ENCODE measurements around the gene RAB19. TPM values are rescaled to one million over a fixed set of nuclear protein-coding genes. Genes with fewer than 3 reads are reported as not detected.

Gene RAB19
- total RNA-seq, 1 donor from 2014 or later = 3.1 TPM

GRCh38 chr7:140426130-140426529 is 22.3 kb downstream of the RAB19 start:
- no peak overlapping the region for H2AFZ ChIP-seq (replicated peaks)
- H4K20me1 ChIP-seq (ENCODE audit: low read depth) = no peaks in the 10 kb centered on the region
- Mint-ChIP-seq H3K4me3 (no peak overlapping the region), H3K9me3 (peaks cover 2% of the 10 kb centered on the region), H3K27me3 (ENCODE audit: insufficient read depth, low read depth) (peaks cover 8% of the 10 kb centered on the region), H3K4me1 (no peaks in the 10 kb centered on the region), H3K27ac (no peak overlapping the region), H3K36me3 (no peaks in the 10 kb centered on the region)
- H3F3A ChIP-seq (ENCODE audit: low read depth) = no peaks in the 10 kb centered on the region
- H3K9ac ChIP-seq = no peak overlapping the region
- no peak overlapping the region for H3K27ac ChIP-seq
- H3K4me2 ChIP-seq = no peak overlapping the region
- H3K9me3 ChIP-seq (ENCODE audit: low read depth) = no peaks in the 10 kb centered on the region
- DNase-seq (ENCODE audit: low spot score) = no peak
- H3K4me3 ChIP-seq = no peak overlapping the region
- no peaks in the 10 kb centered on the region for H3K4me1 ChIP-seq
- no peaks in the 10 kb centered on the region for H3K27me3 ChIP-seq
- no peaks in the 10 kb centered on the region for H3K36me3 ChIP-seq
- no peaks in the 10 kb centered on the region for H3K79me2 ChIP-seq (ENCODE audit: low read depth)
- no peak for TF ChIP-seq EZH2 (IDR thresholded peaks at IDR 0.05)
- no peak for TF ChIP-seq CTCF (IDR thresholded peaks at IDR 0.05)
- no peak for TF ChIP-seq EZH2phosphoT487 (IDR thresholded peaks at IDR 0.05)

GRCh38 chr7:140433396-140433795 is 29.5 kb downstream of the RAB19 start:
- Mint-ChIP-seq H3K36me3 (no peaks in the 10 kb centered on the region), H3K4me3 (no peak overlapping the region), H3K27me3 (ENCODE audit: insufficient read depth, low read depth) (peaks cover 2% of the 10 kb centered on the region), H3K27ac (no peak overlapping the region), H3K4me1 (no peaks in the 10 kb centered on the region), H3K9me3 (peaks cover 2% of the 10 kb centered on the region)
- Histone ChIP-seq H3K9ac (no peak overlapping the region), H3K36me3 (no peaks in the 10 kb centered on the region), H4K20me1 (ENCODE audit: low read depth) (no peaks in the 10 kb centered on the region), H3K9me3 (ENCODE audit: low read depth) (no peaks in the 10 kb centered on the region), H3K27ac (no peak overlapping the region), H3K4me2 (no peak overlapping the region), H3K79me2 (ENCODE audit: low read depth) (no peaks in the 10 kb centered on the region), H3F3A (ENCODE audit: low read depth) (no peaks in the 10 kb centered on the region), H3K27me3 (no peaks in the 10 kb centered on the region), H3K4me3 (no peak overlapping the region), H2AFZ (replicated peaks) (no peak overlapping the region), H3K4me1 (no peaks in the 10 kb centered on the region)
- TF ChIP-seq CTCF (IDR thresholded peaks at IDR 0.05) (no peak), EZH2phosphoT487 (IDR thresholded peaks at IDR 0.05) (no peak), EZH2 (IDR thresholded peaks at IDR 0.05) (no peak)
- no peak for DNase-seq (ENCODE audit: low spot score)

GRCh38 chr7:140435252-140435895 is 31.5 kb downstream of the RAB19 start:
- TF ChIP-seq CTCF (IDR thresholded peaks at IDR 0.05) (no peak), EZH2 (IDR thresholded peaks at IDR 0.05) (no peak), EZH2phosphoT487 (IDR thresholded peaks at IDR 0.05) (no peak)
- H3K36me3 Mint-ChIP-seq = no peaks in the 10 kb centered on the region
- Histone ChIP-seq H3K9ac (no peak overlapping the region), H3K79me2 (ENCODE audit: low read depth) (no peaks in the 10 kb centered on the region), H3K9me3 (ENCODE audit: low read depth) (no peaks in the 10 kb centered on the region), H3K36me3 (no peaks in the 10 kb centered on the region), H3K4me2 (no peak overlapping the region), H3F3A (ENCODE audit: low read depth) (no peaks in the 10 kb centered on the region), H4K20me1 (ENCODE audit: low read depth) (no peaks in the 10 kb centered on the region), H3K27me3 (no peaks in the 10 kb centered on the region), H3K4me3 (no peak overlapping the region), H3K4me1 (no peaks in the 10 kb centered on the region), H2AFZ (replicated peaks) (no peak overlapping the region), H3K27ac (no peak overlapping the region)
- no peak overlapping the region for H3K4me3 Mint-ChIP-seq
- H3K27me3 Mint-ChIP-seq (ENCODE audit: insufficient read depth, low read depth) = peaks cover 2% of the 10 kb centered on the region
- H3K27ac Mint-ChIP-seq = no peak overlapping the region
- peaks cover 2% of the 10 kb centered on the region for H3K9me3 Mint-ChIP-seq
- H3K4me1 Mint-ChIP-seq = no peaks in the 10 kb centered on the region
- no peak for DNase-seq (ENCODE audit: low spot score)
